Activated CD8-positive, alpha-beta memory T cell treated with anti-CD3 and anti-CD28 coated beads for 48 hours (primary cell): ENCODE results near the gene CASP2.
A peak's percentile ranks its signal among the peaks of the same experiment; 100 is the strongest.

ENCODE experiments used
- DNase-seq, 3 experiments: peaks; one replicate each; pipeline ENCODE4 v3.0.0-alpha.2; 2020; ENCODE audit warnings: low read depth in 2 of 3, low spot score in 2 of 3

CASP2 gene

DNA sequence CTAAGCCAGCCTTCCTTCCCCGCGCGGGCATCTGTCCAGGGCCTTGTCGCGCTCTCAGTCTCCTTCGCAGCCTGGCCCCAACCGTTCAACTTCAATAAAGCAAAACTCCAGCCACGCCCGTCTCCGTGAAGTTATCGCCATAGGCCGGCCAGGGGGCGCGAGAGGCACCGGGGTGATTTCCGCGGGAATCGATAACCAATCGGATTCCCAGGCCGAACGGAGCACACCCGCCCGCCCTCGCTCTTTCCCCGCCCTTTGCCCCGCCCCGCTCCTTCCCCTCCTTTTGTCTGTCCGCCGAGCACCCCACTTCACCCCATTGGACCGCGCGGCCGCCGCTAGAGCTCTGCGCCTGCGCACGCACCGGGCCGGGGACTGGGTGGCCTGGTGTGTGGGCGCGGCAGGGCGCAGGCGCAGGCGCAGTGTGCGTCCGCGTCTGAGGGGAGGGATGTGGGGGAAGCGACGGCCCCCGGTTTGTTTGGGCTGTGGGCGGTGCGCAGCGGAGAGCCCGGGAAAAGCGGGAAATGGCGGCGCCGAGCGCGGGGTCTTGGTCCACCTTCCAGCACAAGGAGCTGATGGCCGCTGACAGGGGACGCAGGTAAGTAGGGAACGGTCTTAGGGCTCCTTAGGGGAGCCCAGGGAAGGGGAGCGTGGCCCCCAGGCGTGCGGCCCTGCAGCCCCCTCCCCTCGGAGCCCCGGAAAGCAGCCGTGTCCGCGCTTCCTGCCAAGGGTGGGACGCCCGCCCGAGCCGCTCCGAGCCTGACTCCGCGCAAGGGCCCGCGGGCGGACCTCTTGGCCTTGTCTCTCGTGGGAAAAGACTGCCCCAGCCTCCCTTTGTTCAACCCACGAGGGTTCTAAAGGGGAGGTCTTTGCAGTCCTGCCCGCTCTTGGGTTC is at the start of gene CASP2:
TSS of gene CASP2 (plus strand) at position 417 of the 892 bp plus-strand sequence. CDS start at position 522, 105 bp downstream.
- peak; percentile 92 to 98 (median 96) for DNase-seq

DNA sequence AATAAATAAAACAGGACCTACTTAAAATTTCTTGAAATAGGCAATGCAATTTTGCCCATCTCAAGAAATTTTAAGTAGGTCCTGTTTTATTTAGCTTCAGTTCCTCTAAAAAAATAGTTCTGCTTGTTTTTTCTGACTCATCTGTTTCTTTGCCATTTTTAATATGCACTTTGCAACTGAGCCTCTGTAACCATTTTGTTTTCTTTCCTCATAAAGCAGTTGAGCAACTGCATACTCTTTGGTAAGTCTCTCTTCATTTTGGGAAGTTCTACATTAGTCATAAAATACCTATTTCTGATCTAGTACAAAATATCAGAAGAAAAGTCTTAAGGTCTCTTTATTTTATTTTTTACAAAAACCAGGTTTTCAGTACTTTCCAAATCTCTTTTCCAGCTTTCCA is 48.3 kb upstream of the CASP2 start:
- no peak for DNase-seq

DNA sequence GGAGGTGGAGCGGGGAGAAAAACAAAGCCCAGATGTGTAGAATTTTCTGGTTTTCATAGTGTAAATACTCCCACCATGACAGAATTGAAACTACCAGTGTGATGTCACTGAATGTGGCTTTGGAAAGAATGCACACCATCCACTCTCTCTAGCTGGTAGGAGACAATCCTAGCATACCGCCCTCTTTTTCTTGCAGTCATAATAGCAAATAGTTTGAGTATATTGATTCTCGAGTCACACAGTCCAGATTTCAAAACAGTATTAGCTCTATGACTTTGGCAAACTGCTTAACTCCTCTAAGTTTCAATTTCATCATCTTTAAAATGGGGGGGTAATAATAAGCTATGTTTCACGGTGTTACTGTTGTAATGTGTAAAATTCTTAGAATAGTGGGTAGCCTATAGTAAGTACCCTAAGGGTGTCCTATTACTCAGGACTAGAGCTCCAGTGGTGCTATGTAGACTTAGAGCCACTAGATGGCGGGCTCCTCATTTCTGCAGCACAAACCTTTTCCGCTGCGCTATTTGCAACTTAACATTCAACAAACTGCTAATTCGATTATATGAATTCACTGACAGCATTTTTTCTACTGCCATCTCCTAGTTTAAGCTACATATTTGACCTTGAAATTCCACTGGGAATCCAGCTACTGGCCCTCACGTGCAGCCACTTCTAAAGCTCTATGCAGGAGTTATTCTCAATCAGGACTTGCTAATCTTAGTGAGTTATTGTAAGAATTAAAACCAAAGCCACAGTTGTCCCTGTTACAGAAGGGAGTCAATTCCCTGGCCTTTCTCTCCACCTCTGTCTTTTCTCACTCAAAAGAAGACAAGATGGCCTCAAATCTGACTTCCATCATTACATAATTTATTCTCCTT is 47.6 kb upstream of the CASP2 start:
- peak in 1 of 3 experiments; percentile 24 for DNase-seq

DNA sequence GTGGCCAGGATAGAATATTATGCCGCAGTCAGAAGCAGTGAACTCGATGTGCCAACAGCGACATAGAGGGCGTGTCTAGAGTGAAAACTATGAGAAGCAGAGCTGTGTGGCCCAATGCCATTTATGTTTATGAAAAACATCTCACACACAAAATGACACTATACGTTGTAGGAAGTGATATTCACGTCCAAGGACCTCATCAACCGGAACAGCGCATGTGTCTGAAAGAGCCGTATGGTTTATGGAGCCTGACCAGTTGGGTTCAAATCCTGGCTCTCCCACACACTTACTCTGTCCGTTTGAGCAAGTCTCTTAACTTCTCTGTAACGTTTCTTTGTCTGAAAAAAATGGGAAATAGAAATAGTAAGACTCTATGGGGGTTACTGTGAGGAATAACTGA is 45.8 kb upstream of the CASP2 start:
- DNase-seq = no peak

DNA sequence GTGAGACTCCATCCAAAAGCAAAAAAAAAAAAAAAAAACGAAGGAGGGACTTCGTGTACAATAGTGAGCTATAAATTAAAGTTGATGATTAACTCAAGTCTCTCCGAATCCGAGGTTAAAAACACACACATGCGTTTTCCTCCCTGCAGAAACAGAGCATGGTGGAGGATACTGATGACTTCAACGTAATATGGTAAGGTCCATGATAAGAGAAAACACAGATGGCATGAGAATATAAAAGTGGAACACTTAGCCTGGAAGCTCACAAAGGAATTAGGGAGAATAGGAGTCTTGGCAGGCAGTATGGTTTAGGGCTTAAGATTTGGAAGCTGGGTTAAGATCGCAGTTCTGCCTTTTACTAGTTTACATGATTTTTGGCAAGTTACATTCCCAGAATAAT is 45.0 kb upstream of the CASP2 start:
- no peak for DNase-seq

DNA sequence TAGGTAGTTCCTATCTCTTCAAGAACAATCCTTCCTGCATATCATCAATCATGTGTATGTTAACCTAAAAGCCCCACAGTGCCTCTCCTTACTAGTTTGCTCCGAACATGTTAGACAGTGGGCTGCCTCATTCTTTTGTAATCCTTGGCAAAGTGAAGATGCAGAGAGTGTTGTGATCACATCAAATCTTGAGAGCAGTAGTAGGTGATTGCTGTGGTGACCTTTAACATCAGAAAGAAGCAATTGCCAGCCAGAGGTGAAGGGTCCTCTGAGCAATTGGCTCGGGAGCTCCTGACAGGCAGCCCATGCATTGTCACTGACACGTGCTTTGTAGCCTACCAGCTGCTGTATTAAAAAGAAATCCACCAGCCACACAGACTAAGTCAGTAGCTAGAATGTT is 44.5 kb upstream of the CASP2 start:
- no peak for DNase-seq

DNA sequence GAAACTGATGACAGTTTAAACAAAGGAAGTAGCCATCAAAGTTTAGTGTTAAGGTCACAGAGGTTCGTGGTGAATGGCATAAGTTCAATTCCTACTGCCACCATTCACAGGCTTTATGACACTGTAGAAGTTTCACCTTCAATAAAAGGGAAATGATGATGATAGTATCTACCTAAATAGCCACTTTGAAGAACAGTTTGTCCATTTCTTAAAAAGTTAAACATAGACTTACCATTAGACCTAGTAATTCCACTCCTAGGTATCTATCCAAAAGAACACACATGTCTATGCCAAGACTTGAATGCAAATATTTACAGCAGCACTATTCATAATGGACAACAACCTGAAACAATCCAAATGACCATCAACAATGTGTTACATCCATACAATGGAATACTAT is 43.8 kb upstream of the CASP2 start:
- DNase-seq = no peak

DNA sequence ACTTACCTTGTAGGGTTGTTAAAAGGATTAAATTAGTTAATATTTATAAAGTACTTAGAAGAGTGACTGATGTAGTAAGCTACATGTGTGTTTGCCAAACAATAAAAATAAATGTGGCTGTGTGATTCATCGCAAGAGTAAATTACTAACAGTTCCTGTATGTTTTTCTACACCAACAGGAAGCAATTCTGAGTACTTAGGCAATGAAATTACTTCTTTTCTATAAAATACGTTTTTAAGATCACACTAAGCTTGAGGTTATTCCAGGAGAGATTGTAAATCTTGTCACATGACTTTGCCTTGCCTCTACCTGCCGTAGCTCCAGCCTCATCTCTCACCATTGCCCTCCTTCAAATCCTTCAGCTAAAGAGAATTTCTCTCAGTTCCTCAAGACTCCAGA is 43.0 kb upstream of the CASP2 start:
- DNase-seq = no peak

DNA sequence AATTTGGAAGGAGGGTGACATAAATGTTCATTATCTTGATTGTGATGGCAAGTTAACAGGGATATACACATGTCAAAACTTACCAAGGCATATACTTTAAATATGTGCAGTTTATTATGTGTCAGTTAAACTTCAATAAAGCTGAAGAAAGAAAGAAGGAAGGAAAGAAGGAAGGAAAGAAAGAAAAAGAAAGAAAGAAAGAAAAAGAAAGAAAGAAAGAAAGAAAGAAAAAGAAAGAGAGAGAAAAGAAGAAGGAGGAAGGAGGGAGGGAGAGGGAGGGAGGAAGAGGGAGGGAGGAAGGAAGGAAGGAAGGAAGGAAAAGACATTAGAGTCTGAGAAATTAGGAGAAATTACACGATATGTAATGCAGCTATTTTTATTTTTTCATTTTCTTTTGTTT is 40.8 kb upstream of the CASP2 start:
- no peak for DNase-seq

DNA sequence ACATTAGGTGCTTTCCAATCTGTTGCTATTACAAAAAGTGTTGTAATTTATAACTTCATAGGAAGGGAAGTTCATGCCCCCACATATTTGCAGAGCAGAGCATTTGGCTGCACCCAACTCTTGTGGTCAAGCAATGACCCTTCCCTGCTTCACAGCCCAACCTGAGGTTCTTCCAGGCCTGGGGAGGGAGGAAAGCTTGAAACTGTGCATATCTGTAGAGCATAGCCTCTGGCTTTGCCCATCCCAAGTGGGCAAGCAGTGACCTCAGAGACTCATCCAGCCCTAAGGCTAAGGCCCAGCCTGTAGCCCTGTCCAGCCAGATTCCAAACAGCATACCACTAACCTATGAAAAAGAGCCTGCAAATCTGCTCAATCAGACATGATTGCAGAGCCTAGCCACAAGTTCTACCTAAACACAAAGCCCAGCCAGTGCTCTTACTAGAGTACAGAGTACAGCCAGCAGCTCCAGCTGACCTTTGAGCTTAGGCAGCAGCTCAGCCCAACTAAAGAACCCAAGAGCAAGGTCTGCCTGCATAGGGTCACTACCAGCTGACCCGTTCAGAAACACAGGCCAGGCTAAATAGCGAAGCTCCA is 39.3 kb upstream of the CASP2 start:
- no peak for DNase-seq

DNA sequence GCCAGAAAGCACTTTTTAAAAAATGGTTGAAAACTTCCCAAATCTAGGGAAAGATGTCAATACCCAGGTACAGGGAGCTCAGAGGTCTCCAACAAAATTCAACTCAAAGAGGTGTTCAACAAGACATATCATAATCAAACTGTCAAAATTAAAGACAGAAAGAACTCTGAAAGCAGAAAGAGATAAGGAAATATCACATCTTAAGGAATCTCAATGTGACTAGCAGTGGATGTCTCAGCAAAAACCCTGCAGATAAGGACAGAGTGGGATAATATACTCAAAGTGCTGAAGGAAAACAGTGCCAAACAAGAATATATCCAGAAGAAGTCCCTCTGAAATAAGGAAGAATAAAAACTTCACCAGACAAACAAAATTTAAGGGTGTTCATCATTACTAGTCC is 38.0 kb upstream of the CASP2 start:
- no peak for DNase-seq

DNA sequence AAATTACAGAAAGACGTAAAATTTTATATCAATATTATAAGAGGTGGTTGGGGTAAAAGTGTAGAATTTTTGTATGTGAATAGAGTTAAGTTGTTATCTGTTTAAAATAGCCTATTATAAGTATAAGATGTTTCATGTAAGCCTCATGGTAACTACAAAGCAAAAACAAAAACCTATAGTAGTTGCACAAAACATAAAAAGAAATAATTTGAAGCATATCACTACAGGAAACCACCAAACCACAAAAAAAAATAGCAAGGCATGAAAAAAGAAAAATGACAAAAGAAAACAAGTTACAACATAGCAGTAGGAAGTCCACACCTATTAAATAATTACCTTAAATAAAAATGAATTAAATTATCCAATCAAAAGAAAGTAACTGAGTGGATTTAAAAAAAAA is 37.3 kb upstream of the CASP2 start:
- no peak for DNase-seq

DNA sequence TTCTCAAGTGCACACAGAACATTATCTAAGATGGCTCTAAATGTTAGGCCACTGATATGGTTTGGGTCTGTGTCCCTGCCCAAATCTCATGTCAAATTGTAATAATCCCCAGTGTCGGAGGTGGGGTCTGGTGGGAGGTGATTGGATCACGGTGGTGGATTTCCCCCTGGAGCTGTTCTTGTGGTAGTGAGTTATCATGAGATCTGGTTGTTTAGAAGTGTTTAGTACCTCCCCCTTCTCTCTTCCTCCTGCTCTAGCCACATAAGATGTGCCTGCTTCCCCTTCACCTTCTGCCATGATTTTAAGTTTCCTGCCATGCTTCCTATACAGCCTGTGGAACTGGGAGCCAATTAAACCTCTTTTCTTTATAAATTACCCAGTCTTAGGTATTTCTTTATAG is 36.1 kb upstream of the CASP2 start:
- no peak for DNase-seq

DNA sequence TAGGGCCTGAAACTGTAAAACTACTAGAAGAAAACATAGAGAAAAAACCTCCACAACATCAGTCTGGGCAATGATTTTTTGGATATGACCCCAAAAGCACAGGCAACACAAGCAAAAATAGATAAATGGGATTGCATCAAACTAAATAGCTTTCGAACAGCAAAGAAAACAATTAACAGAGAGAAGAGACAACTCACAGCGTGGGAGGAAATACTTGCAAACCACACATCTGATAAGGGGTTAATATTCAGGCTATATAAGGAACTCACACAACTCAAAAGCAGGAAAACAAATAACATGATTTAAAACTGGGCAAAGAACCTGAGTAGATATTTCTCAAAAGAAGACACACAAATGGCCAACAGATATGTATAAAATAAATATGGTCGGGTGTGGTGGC is 32.6 kb upstream of the CASP2 start:
- no peak for DNase-seq

DNA sequence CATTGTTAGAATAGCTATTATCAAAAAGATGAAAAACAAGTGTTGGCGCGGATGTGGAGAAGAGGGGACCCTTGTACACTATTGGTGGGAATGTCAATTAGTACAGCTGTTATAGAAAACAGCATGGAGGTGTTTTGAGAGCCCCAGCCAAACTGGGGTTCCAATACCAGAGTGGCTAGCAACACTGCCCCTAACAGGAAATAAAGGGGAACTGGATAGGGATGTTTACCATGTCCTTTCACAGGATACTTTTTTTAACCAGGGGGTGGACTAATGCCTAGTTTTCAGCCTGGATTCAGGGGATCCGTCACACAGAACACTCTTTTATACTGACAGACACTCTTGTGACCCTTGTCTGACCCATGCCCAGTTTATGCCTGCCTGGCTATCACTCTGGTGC is 31.8 kb upstream of the CASP2 start:
- no peak for DNase-seq

DNA sequence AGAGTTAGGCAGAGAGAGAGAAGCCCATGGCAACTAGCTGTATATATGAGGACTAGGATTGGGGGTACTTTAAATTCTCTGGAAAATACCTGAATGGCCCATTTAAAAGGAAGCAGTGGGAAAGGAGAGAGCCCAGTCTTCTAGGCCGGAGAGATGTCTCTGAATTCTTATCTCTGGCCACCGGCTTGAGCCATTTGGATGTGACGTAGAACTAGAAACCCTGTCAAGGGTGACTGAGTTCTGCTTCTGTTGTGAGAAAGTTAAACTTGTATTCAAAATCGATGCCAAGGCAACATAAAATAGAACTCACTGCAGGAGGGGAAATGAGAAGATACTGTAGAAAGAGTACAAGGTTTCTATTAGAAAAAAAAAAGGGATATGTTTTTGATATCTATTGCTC is 31.2 kb upstream of the CASP2 start:
- DNase-seq = no peak

DNA sequence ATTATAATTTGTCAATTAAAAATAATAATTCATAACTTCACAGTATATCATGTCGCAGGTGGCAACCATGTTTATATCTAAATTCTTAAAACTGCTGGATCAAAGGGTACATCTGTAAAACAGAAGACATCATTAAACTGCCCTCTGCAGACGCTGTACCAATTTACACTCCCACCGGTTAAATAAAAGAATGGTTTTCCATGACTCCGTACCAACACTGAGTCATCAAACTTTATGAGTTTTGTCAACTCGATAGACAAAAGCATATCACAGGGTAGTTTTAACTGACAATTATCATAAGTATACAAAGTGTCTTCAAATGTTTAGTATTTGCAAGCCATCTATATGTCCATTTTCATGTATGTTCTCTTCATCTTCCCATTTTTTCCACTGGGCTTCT is 30.6 kb upstream of the CASP2 start:
- no peak for DNase-seq

DNA sequence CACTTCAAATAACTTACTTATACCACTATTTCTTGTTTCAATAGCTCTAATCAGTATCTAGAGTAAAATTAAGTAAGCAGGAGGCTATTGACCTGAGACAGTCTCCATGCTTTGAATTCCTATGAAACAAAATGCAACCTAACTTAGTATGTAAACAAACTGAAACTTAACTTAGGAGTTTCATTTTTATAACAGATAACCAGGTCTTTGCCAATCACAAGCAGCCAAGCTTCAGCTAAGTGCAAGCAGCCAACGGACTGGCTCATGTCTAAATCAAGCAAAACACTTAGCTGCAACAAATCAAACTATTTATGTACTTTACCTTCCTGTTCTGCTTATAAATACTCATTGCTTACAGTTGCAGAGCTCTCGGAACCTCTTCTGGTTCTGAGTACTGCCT is 29.3 kb upstream of the CASP2 start:
- no peak for DNase-seq

DNA sequence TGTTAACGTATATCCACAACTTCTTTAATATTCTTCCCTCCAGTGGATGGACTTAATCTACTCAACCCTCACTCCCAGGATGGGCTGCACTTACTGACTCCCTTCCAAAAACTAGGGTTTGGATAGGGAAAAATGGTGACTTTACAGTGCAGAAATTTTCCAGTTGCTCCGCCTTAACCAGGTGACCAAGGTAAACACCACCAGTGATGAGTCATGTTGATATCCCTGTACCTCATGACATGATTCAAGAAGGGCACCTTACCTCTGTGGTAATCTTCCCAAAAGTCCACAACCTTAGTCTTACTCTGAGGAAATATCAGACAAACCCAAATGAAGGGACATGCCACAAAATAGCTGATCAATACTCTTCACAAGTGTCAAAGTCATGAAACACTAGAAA is 28.4 kb upstream of the CASP2 start:
- no peak for DNase-seq

DNA sequence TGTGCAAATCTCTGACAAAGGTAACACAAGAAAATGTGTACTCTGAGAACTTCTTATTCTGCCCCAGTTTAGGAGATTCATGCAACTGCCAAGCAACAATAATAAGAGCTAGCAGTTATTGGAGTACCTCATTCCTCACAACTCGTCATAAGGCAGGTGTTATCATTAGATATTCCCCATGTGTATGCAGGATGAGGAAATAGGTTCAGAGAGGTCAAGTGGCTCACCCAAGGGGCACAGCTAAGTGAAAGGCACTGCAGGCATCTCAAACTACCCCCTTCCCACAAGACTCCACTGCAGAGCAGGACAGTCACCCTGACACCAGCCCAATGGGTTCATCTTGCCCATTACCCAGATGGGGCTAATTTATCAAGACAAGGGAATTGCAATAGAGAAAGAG is 26.2 kb upstream of the CASP2 start:
- DNase-seq = no peak

DNA sequence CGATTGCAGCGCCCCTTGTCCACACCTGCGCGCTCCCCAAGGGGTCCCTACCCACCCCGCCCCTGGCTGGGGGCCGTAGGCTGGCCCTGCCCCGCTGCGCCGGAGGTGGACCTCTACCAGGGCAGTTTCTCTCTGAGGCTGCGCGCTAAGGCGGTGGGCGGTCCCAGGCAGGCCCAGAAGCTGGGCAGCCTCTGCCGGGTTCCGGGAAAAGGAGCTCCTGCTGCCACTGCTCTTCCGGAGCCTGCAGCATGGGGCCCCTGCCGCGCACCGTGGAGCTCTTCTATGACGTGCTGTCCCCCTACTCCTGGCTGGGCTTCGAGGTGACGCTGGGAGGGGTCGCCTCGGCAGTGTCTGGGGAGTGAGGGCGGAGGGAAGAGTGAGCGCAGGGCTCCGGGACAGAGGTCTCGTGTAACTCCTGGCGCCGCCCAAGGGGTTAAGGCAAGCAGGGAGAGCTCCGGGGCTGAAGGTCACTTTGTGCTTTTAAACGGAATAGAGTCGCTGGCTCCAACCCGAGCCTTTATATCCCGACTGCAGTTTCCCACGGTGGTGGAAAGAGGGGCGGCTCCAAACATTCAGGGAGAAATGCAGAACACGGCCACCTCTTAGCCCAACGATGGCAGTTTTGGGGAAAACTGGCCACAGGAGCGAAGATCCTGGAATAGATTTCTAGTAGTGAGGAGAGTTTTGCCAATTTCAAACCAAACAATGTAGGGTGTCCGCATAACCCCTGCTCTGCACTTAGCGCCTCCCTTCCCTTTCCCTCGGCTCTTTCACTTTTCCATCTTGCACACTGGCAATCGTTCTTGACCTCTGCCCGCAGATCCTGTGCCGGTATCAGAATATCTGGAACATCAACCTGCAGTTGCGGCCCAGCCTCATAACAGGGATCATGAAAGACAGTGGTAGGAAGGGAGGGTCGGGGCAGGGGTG is 24.6 kb upstream of the CASP2 start, which contains the start of gene GSTK1:
TSS of gene GSTK1 (plus strand) at position 176 of the 930 bp plus-strand sequence. CDS start at position 249, 73 bp downstream.
- DNase-seq = peak; percentile 61 to 68 (median 68)
